NCI-H2107 (cell line): ENCODE measurements around the gene SEZ6L.

Source experiments
- DNase-seq: peaks from one replicate; lab custom pipeline; 2025; lab: John Stamatoyannopoulos, UW

Gene SEZ6L

GRCh38 chr22:26245001-26245400, 75.7 kb downstream of the SEZ6L start:
- no peak for DNase-seq

- DNase-seq: no peak
These were observed 77.3 kb downstream of the SEZ6L start for GRCh38 chr22:26246552-26246951.

- DNase-seq: no peak
These were observed 82.6 kb downstream of the SEZ6L start for GRCh38 chr22:26251869-26252268.

GRCh38 chr22:26259510-26259909, 90.2 kb downstream of the SEZ6L start:
- DNase-seq: no peak

GRCh38 chr22:26264162-26264561, 94.9 kb downstream of the SEZ6L start:
- DNase-seq: no peak

GRCh38 chr22:26265281-26265680, 96.0 kb downstream of the SEZ6L start:
- DNase-seq: no peak

- no peak for DNase-seq
These were observed 96.6 kb downstream of the SEZ6L start for GRCh38 chr22:26265909-26266308.

- no peak for DNase-seq
These were observed 98.6 kb downstream of the SEZ6L start for GRCh38 chr22:26267856-26268255.

GRCh38 chr22:26269572-26269971, 100.3 kb downstream of the SEZ6L start:
- DNase-seq: no peak

GRCh38 chr22:26271427-26271826, 102.2 kb downstream of the SEZ6L start:
- DNase-seq: no peak

- no peak for DNase-seq
These were observed 103.9 kb downstream of the SEZ6L start for GRCh38 chr22:26273011-26273675.

- no peak for DNase-seq
These were observed 107.4 kb downstream of the SEZ6L start for GRCh38 chr22:26276529-26277160.

GRCh38 chr22:26281941-26282340, 112.7 kb downstream of the SEZ6L start:
- DNase-seq: no peak

- DNase-seq: no peak
These were observed 114.1 kb downstream of the SEZ6L start for GRCh38 chr22:26283330-26283729.

- DNase-seq: no peak
These were observed 116.4 kb downstream of the SEZ6L start for GRCh38 chr22:26285632-26286031.

GRCh38 chr22:26286091-26286820, 117.0 kb downstream of the SEZ6L start:
- DNase-seq: no peak

GRCh38 chr22:26287382-26288225, 118.3 kb downstream of the SEZ6L start:
- no peak for DNase-seq

GRCh38 chr22:26289611-26290101, 120.4 kb downstream of the SEZ6L start:
- no peak for DNase-seq

GRCh38 chr22:26291940-26292666, 122.8 kb downstream of the SEZ6L start:
- no peak for DNase-seq

- no peak for DNase-seq
These were observed 123.4 kb downstream of the SEZ6L start for GRCh38 chr22:26292667-26292995.

- DNase-seq: no peak
These were observed 126.4 kb downstream of the SEZ6L start for GRCh38 chr22:26295563-26296126.
